ENCODE measurements around the gene MZF1.

DNA sequence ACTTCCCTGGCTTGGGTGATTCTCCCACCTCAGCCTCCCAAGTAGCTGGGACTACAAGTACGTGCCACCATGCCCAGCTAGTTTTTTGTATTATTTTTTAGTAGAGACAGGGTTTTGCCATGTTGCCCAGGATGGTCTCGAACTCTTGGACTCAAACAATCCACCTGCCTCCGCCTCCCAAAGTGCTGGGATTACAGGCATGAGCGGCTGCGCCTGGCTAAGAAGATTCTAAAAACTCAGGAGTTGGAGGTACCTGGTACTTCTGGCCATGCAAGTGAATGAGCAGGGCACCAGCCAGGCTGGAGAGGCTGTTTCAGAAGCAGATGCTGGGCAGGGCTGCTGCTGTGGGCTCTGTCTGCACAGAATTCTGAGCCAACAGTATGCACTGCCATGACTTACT is 6.1 kb downstream of the MZF1 start:
- TF ChIP-seq, protein P1, sequence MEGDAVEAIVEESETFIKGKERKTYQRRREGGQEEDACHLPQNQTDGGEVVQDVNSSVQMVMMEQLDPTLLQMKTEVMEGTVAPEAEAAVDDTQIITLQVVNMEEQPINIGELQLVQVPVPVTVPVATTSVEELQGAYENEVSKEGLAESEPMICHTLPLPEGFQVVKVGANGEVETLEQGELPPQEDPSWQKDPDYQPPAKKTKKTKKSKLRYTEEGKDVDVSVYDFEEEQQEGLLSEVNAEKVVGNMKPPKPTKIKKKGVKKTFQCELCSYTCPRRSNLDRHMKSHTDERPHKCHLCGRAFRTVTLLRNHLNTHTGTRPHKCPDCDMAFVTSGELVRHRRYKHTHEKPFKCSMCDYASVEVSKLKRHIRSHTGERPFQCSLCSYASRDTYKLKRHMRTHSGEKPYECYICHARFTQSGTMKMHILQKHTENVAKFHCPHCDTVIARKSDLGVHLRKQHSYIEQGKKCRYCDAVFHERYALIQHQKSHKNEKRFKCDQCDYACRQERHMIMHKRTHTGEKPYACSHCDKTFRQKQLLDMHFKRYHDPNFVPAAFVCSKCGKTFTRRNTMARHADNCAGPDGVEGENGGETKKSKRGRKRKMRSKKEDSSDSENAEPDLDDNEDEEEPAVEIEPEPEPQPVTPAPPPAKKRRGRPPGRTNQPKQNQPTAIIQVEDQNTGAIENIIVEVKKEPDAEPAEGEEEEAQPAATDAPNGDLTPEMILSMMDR (conservative IDR thresholded peaks at IDR 0.05 in 1 of 2, IDR thresholded peaks at IDR 0.05 in 1 of 2; ENCODE audit: low read depth in 1 of 2, low read length in 2 of 2): no peak
- TF ChIP-seq EZH2 (IDR thresholded peaks at IDR 0.05; ENCODE audit: low read length, missing control alignments): no peak

Data from fibroblast of lung (primary cell).